ENCODE results near the gene GAS6.

The GAS6 gene

GRCh38 chr13:113887700-113888201 lies 23.9 kb upstream of the GAS6 start:
- no peak for DNase-seq (ENCODE audit: low read depth in 2 of 2)

- no peak for DNase-seq (ENCODE audit: low read depth in 2 of 2)
Measured at GRCh38 chr13:113886561-113887112, 22.8 kb upstream of the GAS6 start.

GRCh38 chr13:113884821-113885220 lies 20.9 kb upstream of the GAS6 start:
- DNase-seq (ENCODE audit: low read depth in 2 of 2): no peak

- no peak for DNase-seq (ENCODE audit: low read depth in 2 of 2)
Measured at GRCh38 chr13:113883921-113884804, 20.3 kb upstream of the GAS6 start.

GRCh38 chr13:113883314-113883811 lies 19.5 kb upstream of the GAS6 start:
- no peak for DNase-seq (ENCODE audit: low read depth in 2 of 2)

- DNase-seq (ENCODE audit: low read depth in 2 of 2): no peak
Measured at GRCh38 chr13:113882716-113883115, 18.8 kb upstream of the GAS6 start.

- DNase-seq (ENCODE audit: low read depth in 2 of 2): no peak
Measured at GRCh38 chr13:113882267-113882630, 18.4 kb upstream of the GAS6 start.

GRCh38 chr13:113881614-113882266 lies 17.9 kb upstream of the GAS6 start:
- DNase-seq (ENCODE audit: low read depth in 2 of 2): no peak

GRCh38 chr13:113880651-113881611 lies 17.1 kb upstream of the GAS6 start:
- DNase-seq (ENCODE audit: low read depth in 2 of 2): no peak

GRCh38 chr13:113879494-113880360 lies 15.9 kb upstream of the GAS6 start:
- no peak for DNase-seq (ENCODE audit: low read depth in 2 of 2)

GRCh38 chr13:113879017-113879416 lies 15.1 kb upstream of the GAS6 start:
- no peak for DNase-seq (ENCODE audit: low read depth in 2 of 2)

- no peak for DNase-seq (ENCODE audit: low read depth in 2 of 2)
Measured at GRCh38 chr13:113877149-113877990, 13.5 kb upstream of the GAS6 start.

- no peak for DNase-seq (ENCODE audit: low read depth in 2 of 2)
Measured at GRCh38 chr13:113876346-113877148, 12.7 kb upstream of the GAS6 start.

- DNase-seq (ENCODE audit: low read depth in 2 of 2): no peak
Measured at GRCh38 chr13:113875837-113876281, 12.0 kb upstream of the GAS6 start.

- DNase-seq (ENCODE audit: low read depth in 2 of 2): no peak
Measured at GRCh38 chr13:113875429-113875815, 11.5 kb upstream of the GAS6 start.

- DNase-seq (ENCODE audit: low read depth in 2 of 2): no peak
Measured at GRCh38 chr13:113874579-113875428, 10.9 kb upstream of the GAS6 start.

- no peak for DNase-seq (ENCODE audit: low read depth in 2 of 2)
Measured at GRCh38 chr13:113874177-113874576, 10.3 kb upstream of the GAS6 start.

- DNase-seq (ENCODE audit: low read depth in 2 of 2): no peak
Measured at GRCh38 chr13:113869263-113869662, 5.4 kb upstream of the GAS6 start.

Measured in stimulated activated CD4-positive, alpha-beta T cell treated with anti-CD3 and anti-CD28 coated beads, Interleukin-1b, Interleukin-23, amount 100 ng/mL, for 4 hours (primary cell).